OCI-LY7 (cell line): ENCODE data around the gene LRP8. TPM values are rescaled to one million over a fixed set of nuclear protein-coding genes. Genes with fewer than 3 reads are reported as not detected.

ENCODE experiments used
- BruUV-seq: library from RNA; stranded (reverse); fragments of 400-500 nt; replicated peaks from 2 replicates; lab custom pipeline; 2021; lab: Mats Ljungman, UMichigan
- CTCF ChIA-PET: fragments of 300-600 bp; sonication (Branson Sonifier 250); formaldehyde crosslinking; loops from one replicate; lab custom pipeline; 2022; ENCODE audit warnings: antibody characterized with exemption; ENCODE audit not compliant: unreplicated experiment; lab: Charles Lee
- POLR2A ChIA-PET: fragments of 300-600 bp; sonication (Branson Sonifier 250); formaldehyde crosslinking; loops from one replicate; lab custom pipeline; 2022; ENCODE audit warnings: antibody characterized with exemption; lab: Charles Lee
- DNase-seq: peaks from one replicate; pipeline ENCODE4 v3.0.0-alpha.2; 2015; ENCODE audit warnings: low spot score
- H2AFZ ChIP-seq: fragments of 200-600 bp; sonication (generic), shearing (Covaris generic); 2 replicates; pipeline ENCODE4 v1.6.1; 2014; ENCODE audit warnings: mild to moderate bottlenecking, antibody characterized with exemption, low read length, moderate library complexity
- H3K27ac ChIP-seq: fragments of 200-600 bp; sonication (generic); 2 replicates; pipeline ENCODE4 v1.5.1; 2014; ENCODE audit warnings: mixed run types, low read depth, mild to moderate bottlenecking, moderate library complexity, low read length, inconsistent platforms; ENCODE audit not compliant: poor library complexity, severe bottlenecking
- H3K36me3 ChIP-seq: fragments of 200-600 bp; sonication (generic); 2 replicates; pipeline ENCODE4 v1.6.1; 2014; ENCODE audit warnings: mild to moderate bottlenecking, antibody characterized with exemption, low read length, moderate library complexity, mixed read lengths; ENCODE audit not compliant: insufficient read depth
- H3K4me1 ChIP-seq: fragments of 200-600 bp; sonication (generic); 2 replicates; pipeline ENCODE4 v1.5.1; 2014; ENCODE audit warnings: mild to moderate bottlenecking, low read length; ENCODE audit not compliant: insufficient read depth, poor library complexity, severe bottlenecking
- H3K4me2 ChIP-seq: fragments of 200-600 bp; sonication (generic); 2 replicates; pipeline ENCODE4 v1.6.1; 2014; ENCODE audit warnings: mild to moderate bottlenecking, low read length
- H3K4me3 ChIP-seq: fragments of 200-600 bp; sonication (generic); 2 replicates; pipeline ENCODE4 v1.5.1; 2014; ENCODE audit warnings: mild to moderate bottlenecking, low read depth, low read length; ENCODE audit not compliant: poor library complexity, severe bottlenecking
- H3K79me2 ChIP-seq: fragments of 200-600 bp; sonication (generic); 2 replicates; pipeline ENCODE4 v1.6.1; 2016; ENCODE audit warnings: low read depth, mild to moderate bottlenecking, low read length, moderate library complexity, mixed read lengths; ENCODE audit not compliant: insufficient read depth
- H3K9me2 ChIP-seq: fragments of 200-600 bp; sonication (generic); 2 replicates; pipeline ENCODE4 v1.6.1; 2016; ENCODE audit warnings: mild to moderate bottlenecking, low read length, mixed read lengths; ENCODE audit not compliant: insufficient read depth
- H3K9me3 ChIP-seq: fragments of 200-600 bp; sonication (generic); 2 replicates; pipeline ENCODE4 v1.6.1; 2014; ENCODE audit warnings: mild to moderate bottlenecking, mixed run types, low read length, mixed read lengths
- H4K20me1 ChIP-seq: fragments of 200-600 bp; sonication (generic); 2 replicates; pipeline ENCODE4 v1.6.1; 2014; ENCODE audit warnings: mild to moderate bottlenecking, antibody characterized with exemption, low read length, moderate library complexity, mixed read lengths; ENCODE audit not compliant: insufficient read depth
- EZH2phosphoT487 ChIP-seq: fragments of 200-600 bp; sonication (generic); IDR thresholded peaks from 2 replicates; pipeline ENCODE4 v1.6.1; 2018; ENCODE audit warnings: low read depth, borderline replicate concordance, mild to moderate bottlenecking, mixed run types, antibody characterized with exemption, low read length, moderate library complexity, mixed read lengths
- intact Hi-C: fragments of 100-400 bp; cut with micrococcal nuclease; formaldehyde crosslinking; loops from one replicate; pipeline ENCODE4 v1.10.0; 2022; ENCODE audit not compliant: unreplicated experiment
- total RNA-seq, 2 experiments: library from RNA; depleted of rRNA in 1 of 2; stranded (reverse); fragments of >200 nt in 1 of 2; shearing (Covaris generic) in 1 of 2; gene quantifications; 2 replicates each; pipeline ENCODE4 v1.2.3, GENCODE V29; 2014 to 2022
- TF ChIP-seq, protein P1 (sequence below): fragments of 200-600 bp; sonication (generic); conservative IDR thresholded peaks from 2 replicates; pipeline ENCODE4 v1.5.1; 2014; ENCODE audit warnings: mild to moderate bottlenecking, antibody characterized with exemption, low read length, moderate library complexity, mixed read lengths

The LRP8 gene
- total RNA-seq, 2 experiments from 2014 or later: 65.6 to 70.0 TPM

DNA sequence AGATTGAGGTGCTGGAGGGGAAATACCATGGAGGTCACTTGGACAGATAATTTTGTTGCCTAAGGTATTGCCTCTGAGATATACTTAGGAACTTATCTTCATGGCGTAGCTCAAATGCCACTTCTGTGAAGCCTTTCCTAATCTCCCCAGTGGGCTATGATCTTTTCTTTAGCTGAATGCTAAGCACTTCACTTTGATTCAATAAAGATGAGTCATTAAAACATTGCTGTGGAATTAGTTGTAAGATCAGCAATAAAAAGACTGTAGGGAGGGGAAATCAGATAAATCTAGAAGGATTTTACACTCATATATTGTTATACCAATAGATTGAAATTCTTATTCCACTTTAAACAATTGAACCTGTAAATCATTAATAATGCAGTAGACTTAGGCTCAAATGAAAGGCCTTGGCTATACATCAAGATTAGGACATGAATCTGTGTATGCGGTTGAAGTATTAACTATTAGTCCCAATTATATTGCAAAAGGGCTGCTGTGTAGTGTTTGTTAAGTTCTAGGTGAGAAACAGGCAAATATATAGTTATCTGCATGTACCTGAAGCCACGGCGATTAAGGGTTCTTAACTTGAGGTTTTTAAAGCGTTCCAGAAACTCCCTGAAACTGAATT lies 70.3 kb downstream of the LRP8 start:
- peaks cover 97% of the 10 kb centered on the region for H3K36me3 ChIP-seq
- peaks cover 17% of the 10 kb centered on the region for H3K4me1 ChIP-seq
- H3K9me3 ChIP-seq: no peaks in the 10 kb centered on the region
- H3K79me2 ChIP-seq: no peaks in the 10 kb centered on the region
- H3K4me3 ChIP-seq: no peak overlapping the region
- ChIA-PET POLR2A (no interaction called here), CTCF (no interaction called here)
- no peaks in the 10 kb centered on the region; the same call in 1 of the 2 replicates for H4K20me1 ChIP-seq
- intact Hi-C loops: no loop called here
- H3K27ac ChIP-seq: no peak overlapping the region
- H3K9me2 ChIP-seq: no peaks in the 10 kb centered on the region
- no peak for DNase-seq
- BruUV-seq: no TSS peak
- no peak overlapping the region for H2AFZ ChIP-seq
- TF ChIP-seq, protein P1, sequence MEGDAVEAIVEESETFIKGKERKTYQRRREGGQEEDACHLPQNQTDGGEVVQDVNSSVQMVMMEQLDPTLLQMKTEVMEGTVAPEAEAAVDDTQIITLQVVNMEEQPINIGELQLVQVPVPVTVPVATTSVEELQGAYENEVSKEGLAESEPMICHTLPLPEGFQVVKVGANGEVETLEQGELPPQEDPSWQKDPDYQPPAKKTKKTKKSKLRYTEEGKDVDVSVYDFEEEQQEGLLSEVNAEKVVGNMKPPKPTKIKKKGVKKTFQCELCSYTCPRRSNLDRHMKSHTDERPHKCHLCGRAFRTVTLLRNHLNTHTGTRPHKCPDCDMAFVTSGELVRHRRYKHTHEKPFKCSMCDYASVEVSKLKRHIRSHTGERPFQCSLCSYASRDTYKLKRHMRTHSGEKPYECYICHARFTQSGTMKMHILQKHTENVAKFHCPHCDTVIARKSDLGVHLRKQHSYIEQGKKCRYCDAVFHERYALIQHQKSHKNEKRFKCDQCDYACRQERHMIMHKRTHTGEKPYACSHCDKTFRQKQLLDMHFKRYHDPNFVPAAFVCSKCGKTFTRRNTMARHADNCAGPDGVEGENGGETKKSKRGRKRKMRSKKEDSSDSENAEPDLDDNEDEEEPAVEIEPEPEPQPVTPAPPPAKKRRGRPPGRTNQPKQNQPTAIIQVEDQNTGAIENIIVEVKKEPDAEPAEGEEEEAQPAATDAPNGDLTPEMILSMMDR: no peak
- TF ChIP-seq EZH2phosphoT487: no peak
- no peak overlapping the region for H3K4me2 ChIP-seq

DNA sequence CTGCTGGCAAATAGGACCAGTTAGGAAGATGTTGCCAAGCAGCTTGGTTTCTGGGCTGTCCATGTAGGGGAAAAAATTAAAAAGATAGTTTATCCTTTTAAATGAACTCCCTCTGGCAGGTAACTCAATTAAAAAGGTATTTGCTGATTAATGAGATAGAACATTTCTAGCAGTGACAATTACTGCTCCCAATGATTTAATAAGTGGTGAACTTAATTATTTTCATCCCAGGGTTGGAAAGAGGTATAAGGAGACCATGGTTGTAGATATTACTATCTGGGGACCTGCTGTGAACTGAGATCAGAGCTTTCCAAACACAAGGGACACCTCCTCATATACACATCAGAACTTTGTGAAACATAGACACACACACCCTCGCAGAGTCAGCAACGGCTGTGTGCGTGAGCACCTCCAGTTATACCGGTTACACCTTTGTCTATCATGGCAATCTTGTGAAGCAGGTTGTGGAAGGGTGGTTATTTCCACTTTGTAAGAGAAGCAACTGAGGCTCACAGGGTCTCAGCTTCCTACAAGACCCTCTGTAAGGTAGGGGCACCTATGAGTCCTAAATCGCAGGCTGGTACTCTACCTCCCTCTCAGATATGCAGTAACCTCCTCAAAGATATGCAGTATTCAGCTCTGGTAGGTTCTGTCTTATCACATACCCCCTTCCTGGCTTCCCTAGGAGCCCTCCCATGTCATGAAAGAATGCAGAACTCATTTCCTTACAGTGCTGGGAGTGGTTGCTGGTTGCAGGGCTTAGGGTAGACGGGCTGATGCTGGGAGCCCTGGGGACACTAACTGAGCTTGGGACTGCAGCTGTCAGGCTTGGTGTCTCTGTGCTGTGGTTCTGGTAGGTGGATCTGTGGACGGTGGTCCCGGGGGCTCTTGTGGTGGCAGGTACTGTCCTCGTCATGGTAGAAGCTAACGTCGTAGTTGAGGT lies 71.1 kb downstream of the LRP8 start:
- TF ChIP-seq, protein P1: no peak
- no peak for TF ChIP-seq EZH2phosphoT487
- intact Hi-C loops: no loop called here
- Histone ChIP-seq H2AFZ (no peak overlapping the region), H3K36me3 (peaks cover 95% of the 10 kb centered on the region), H3K4me1 (peaks cover 17% of the 10 kb centered on the region), H4K20me1 (no peaks in the 10 kb centered on the region; the same call in 1 of the 2 replicates), H3K27ac (no peak overlapping the region), H3K79me2 (no peaks in the 10 kb centered on the region), H3K4me2 (no peak overlapping the region), H3K9me2 (no peaks in the 10 kb centered on the region), H3K9me3 (no peaks in the 10 kb centered on the region), H3K4me3 (no peak overlapping the region)
- BruUV-seq: no TSS peak
- POLR2A ChIA-PET: interaction anchor here (0.8 kb wide), 1 partner anchor 1596 kb away, joined by 3 read pairs; no protein-coding TSS in a partner anchor
- no peak for DNase-seq
- CTCF ChIA-PET: no interaction called here
